ENCODE results near the gene CISH.

DNA sequence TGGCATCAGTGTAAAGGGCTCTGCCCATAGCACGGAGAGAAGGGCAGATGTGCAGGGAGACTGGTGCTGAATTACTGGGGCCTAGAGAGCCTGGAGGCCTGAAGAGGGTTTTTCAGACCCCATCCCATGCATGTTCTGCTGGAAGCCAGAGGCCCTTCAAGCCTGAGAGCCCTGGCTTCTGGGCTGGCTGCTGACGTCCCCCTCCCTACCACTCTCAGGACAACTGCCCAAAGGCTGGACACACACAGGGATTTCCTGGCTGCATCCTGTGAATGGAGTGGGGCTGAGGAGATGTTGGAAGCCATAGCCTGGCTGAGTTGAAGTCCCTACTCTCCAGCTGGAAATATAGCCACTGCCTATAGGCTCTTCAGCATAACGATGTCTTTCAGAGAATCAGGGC, 46.2 kb upstream of the CISH start:
- TF ChIP-seq, protein P1, sequence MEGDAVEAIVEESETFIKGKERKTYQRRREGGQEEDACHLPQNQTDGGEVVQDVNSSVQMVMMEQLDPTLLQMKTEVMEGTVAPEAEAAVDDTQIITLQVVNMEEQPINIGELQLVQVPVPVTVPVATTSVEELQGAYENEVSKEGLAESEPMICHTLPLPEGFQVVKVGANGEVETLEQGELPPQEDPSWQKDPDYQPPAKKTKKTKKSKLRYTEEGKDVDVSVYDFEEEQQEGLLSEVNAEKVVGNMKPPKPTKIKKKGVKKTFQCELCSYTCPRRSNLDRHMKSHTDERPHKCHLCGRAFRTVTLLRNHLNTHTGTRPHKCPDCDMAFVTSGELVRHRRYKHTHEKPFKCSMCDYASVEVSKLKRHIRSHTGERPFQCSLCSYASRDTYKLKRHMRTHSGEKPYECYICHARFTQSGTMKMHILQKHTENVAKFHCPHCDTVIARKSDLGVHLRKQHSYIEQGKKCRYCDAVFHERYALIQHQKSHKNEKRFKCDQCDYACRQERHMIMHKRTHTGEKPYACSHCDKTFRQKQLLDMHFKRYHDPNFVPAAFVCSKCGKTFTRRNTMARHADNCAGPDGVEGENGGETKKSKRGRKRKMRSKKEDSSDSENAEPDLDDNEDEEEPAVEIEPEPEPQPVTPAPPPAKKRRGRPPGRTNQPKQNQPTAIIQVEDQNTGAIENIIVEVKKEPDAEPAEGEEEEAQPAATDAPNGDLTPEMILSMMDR (IDR thresholded peaks at IDR 0.05 in 4 of 5, conservative IDR thresholded peaks at IDR 0.05 in 1 of 5): no peak
- no peak for TF ChIP-seq POLR2A (IDR thresholded peaks at IDR 0.05)
